PC-3 (cell line): ENCODE data around the gene WDR38. TPM values are rescaled to one million over a fixed set of nuclear protein-coding genes. Genes with fewer than 3 reads are reported as not detected.

Experiments
- ATAC-seq: fragments of 200-7000 bp; cut with Tn5 transposase; 2 replicates; pipeline ENCODE4 v1.9.1; 2020; ENCODE audit warnings: mild to moderate bottlenecking, moderate library complexity
- BruUV-seq: library from RNA; stranded (reverse); fragments of 400-500 nt; replicated peaks from 2 replicates; lab custom pipeline; 2021; lab: Mats Ljungman, UMichigan
- CTCF ChIA-PET: fragments of 300-600 bp; sonication (Branson Sonifier 250); formaldehyde crosslinking; loops from one replicate; lab custom pipeline; 2022; ENCODE audit warnings: antibody characterized with exemption; lab: Charles Lee
- POLR2A ChIA-PET: fragments of 300-600 bp; sonication (Branson Sonifier 250); formaldehyde crosslinking; loops from one replicate; lab custom pipeline; 2022; ENCODE audit warnings: antibody characterized with exemption; ENCODE audit not compliant: unreplicated experiment; lab: Charles Lee
- DNase-seq: peaks from one replicate; pipeline ENCODE4 v3.0.0-alpha.2; 2015
- H2AFZ ChIP-seq: fragments of 300-600 bp; sonication (generic); 2 replicates; pipeline ENCODE4 v1.6.0; 2016; ENCODE audit warnings: antibody characterized with exemption, low read length
- H3F3A ChIP-seq: fragments of 300-600 bp; sonication (generic); one replicate; pipeline ENCODE4 v1.6.0; 2017; ENCODE audit warnings: antibody characterized with exemption, low read length, control low read depth, mild to moderate bottlenecking; ENCODE audit not compliant: unreplicated experiment
- H3K27ac ChIP-seq: fragments of 300-600 bp; sonication (generic); 2 replicates; pipeline ENCODE4 v1.5.1; 2016; ENCODE audit warnings: mild to moderate bottlenecking, low read length
- H3K27me3 ChIP-seq: fragments of 300-600 bp; sonication (generic); 2 replicates; pipeline ENCODE4 v1.6.1; 2016; ENCODE audit warnings: low read length, mixed read lengths
- H3K36me3 ChIP-seq: fragments of 300-600 bp; sonication (generic); 2 replicates; pipeline ENCODE4 v1.6.1; 2016; ENCODE audit warnings: low read depth, mixed run types, low read length, mixed read lengths
- H3K4me1 ChIP-seq: fragments of 300-600 bp; sonication (generic); 2 replicates; pipeline ENCODE4 v1.5.1; 2016; ENCODE audit warnings: low read length; ENCODE audit not compliant: insufficient read depth
- H3K4me2 ChIP-seq: fragments of 300-600 bp; sonication (generic); 2 replicates; pipeline ENCODE4 v1.6.0; 2016; ENCODE audit warnings: low read length
- H3K4me3 ChIP-seq: fragments of 300-600 bp; sonication (generic); 2 replicates; pipeline ENCODE4 v1.5.1; 2016; ENCODE audit warnings: mild to moderate bottlenecking, low read length, mixed read lengths
- H3K79me2 ChIP-seq: fragments of 300-600 bp; sonication (generic); 2 replicates; pipeline ENCODE4 v1.6.1; 2017; ENCODE audit warnings: low read length, mixed read lengths
- H3K9ac ChIP-seq: fragments of 300-600 bp; sonication (generic); 2 replicates; pipeline ENCODE4 v1.6.0; 2016; ENCODE audit warnings: mild to moderate bottlenecking, low read length
- H3K9me2 ChIP-seq: fragments of 300-600 bp; sonication (generic); replicated peaks from 2 replicates; pipeline ENCODE4 v1.6.1; 2016; ENCODE audit warnings: mixed run types, low read length, mixed read lengths
- H3K9me3 ChIP-seq: fragments of 300-600 bp; sonication (generic); 2 replicates; pipeline ENCODE4 v1.6.1; 2016; ENCODE audit warnings: low read length, mixed read lengths
- H4K20me1 ChIP-seq: fragments of 300-600 bp; sonication (generic); 2 replicates; pipeline ENCODE4 v1.6.1; 2016; ENCODE audit warnings: low read length, mixed read lengths
- EZH2 ChIP-seq: fragments of 300-600 bp; sonication (generic); IDR thresholded peaks from one replicate; pipeline ENCODE4 v1.6.1; 2017; ENCODE audit warnings: antibody characterized with exemption, mild to moderate bottlenecking, low read length; ENCODE audit not compliant: unreplicated experiment
- EZH2phosphoT487 ChIP-seq: fragments of 300-600 bp; sonication (generic); IDR thresholded peaks from 2 replicates; pipeline ENCODE4 v1.6.1; 2018; ENCODE audit warnings: mild to moderate bottlenecking, antibody characterized with exemption, low read length, borderline replicate concordance
- intact Hi-C: fragments of 100-400 bp; cut with micrococcal nuclease; formaldehyde crosslinking; loops from 2 replicates; pipeline ENCODE4 v1.9.0; 2023
- total RNA-seq: library from RNA; depleted of rRNA; stranded (reverse); fragments of >200 nt; gene quantifications from 2 replicates; pipeline ENCODE4 v1.2.3, GENCODE V29; 2014
- TF ChIP-seq, protein P1 (sequence below): fragments of 300-600 bp; sonication (generic); conservative IDR thresholded peaks from 2 replicates; pipeline ENCODE4 v1.5.1; 2017; ENCODE audit warnings: antibody characterized with exemption, low read depth, mild to moderate bottlenecking, low read length

WDR38 gene
- total RNA-seq, 1 experiment from 2014 or later = not detected

- Histone ChIP-seq H3K9me3 (no peaks in the 10 kb centered on the region), H3F3A (no peaks in the 10 kb centered on the region), H3K9me2 (no peaks in the 10 kb centered on the region), H3K9ac (no peak overlapping the region), H3K27ac (no peak overlapping the region), H3K27me3 (no peaks in the 10 kb centered on the region), H4K20me1 (no peaks in the 10 kb centered on the region), H3K79me2 (no peaks in the 10 kb centered on the region), H3K4me1 (peaks cover 14% of the 10 kb centered on the region), H2AFZ (no peak overlapping the region), H3K4me2 (no peak overlapping the region), H3K4me3 (no peak overlapping the region), H3K36me3 (no peaks in the 10 kb centered on the region)
- ATAC-seq (no peak), DNase-seq (no peak)
- ChIA-PET CTCF (no interaction called here), POLR2A (interaction anchor here (0.7 kb wide), 1 partner anchor 19 kb away, joined by 4 read pairs; no protein-coding TSS in a partner anchor)
- BruUV-seq = no TSS peak
- TF ChIP-seq EZH2phosphoT487 (no peak), EZH2 (no peak)
- TF ChIP-seq, protein P1, sequence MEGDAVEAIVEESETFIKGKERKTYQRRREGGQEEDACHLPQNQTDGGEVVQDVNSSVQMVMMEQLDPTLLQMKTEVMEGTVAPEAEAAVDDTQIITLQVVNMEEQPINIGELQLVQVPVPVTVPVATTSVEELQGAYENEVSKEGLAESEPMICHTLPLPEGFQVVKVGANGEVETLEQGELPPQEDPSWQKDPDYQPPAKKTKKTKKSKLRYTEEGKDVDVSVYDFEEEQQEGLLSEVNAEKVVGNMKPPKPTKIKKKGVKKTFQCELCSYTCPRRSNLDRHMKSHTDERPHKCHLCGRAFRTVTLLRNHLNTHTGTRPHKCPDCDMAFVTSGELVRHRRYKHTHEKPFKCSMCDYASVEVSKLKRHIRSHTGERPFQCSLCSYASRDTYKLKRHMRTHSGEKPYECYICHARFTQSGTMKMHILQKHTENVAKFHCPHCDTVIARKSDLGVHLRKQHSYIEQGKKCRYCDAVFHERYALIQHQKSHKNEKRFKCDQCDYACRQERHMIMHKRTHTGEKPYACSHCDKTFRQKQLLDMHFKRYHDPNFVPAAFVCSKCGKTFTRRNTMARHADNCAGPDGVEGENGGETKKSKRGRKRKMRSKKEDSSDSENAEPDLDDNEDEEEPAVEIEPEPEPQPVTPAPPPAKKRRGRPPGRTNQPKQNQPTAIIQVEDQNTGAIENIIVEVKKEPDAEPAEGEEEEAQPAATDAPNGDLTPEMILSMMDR = no peak
- intact Hi-C loops = no loop called here
Observed at GRCh38 chr9:124829334-124829669, 24.0 kb upstream of the WDR38 start.

GRCh38 chr9:124830593-124830992 lies 22.7 kb upstream of the WDR38 start:
- Histone ChIP-seq H2AFZ (no peak overlapping the region), H3K4me3 (no peak overlapping the region), H3K27ac (no peak overlapping the region), H3F3A (no peaks in the 10 kb centered on the region), H3K9me3 (no peaks in the 10 kb centered on the region), H3K79me2 (no peaks in the 10 kb centered on the region), H3K36me3 (no peaks in the 10 kb centered on the region), H4K20me1 (no peaks in the 10 kb centered on the region), H3K27me3 (no peaks in the 10 kb centered on the region), H3K9me2 (no peaks in the 10 kb centered on the region), H3K9ac (no peak overlapping the region), H3K4me1 (peaks cover 27% of the 10 kb centered on the region), H3K4me2 (no peak overlapping the region)
- POLR2A ChIA-PET = no interaction called here
- TF ChIP-seq, protein P1 = no peak
- TF ChIP-seq EZH2phosphoT487 = no peak
- no peak for TF ChIP-seq EZH2
- intact Hi-C loops = no loop called here
- DNase-seq (no peak), ATAC-seq (no peak)
- CTCF ChIA-PET = no interaction called here
- no TSS peak for BruUV-seq

DNA sequence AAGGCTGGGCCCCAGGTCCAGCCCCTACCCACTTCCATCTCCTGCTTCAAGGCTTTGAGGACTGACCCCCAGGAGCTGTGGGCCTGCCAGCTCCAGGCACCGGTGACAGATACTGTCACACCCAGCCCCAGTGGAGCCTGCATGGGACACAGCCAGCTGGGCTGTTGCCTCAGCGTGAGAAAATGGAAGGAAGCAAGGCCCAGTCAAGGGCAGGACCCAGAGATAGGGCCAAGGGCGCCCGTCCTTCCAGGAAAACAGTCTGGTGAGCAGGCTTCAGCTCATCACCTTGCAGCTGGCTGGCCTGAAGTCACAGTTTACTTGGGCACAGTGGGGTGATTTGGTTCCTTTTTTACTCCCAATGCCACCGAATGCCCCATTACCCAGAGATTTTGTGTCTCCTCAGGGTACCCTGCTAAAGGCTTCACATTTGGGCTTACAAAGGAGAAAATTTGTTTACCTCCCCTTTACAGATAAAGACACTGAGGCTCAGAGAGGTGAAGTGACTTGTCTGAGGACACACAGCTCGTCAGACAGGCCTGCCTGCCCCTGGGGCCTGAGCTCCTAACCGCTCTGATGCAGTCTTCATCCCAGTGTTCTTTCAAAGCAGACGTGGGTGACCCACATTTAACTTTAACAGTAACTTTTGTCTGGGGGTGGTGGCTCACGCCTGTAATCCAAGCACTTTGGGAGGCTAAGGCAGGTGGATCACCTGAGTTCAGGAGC lies 21.5 kb upstream of the WDR38 start:
- H3K4me2 ChIP-seq = no peak overlapping the region
- intact Hi-C loops = no loop called here
- ChIA-PET CTCF (no interaction called here), POLR2A (no interaction called here)
- no peak overlapping the region for H3K9ac ChIP-seq
- BruUV-seq = no TSS peak
- ATAC-seq (no peak), DNase-seq (no peak)
- H4K20me1 ChIP-seq = no peaks in the 10 kb centered on the region
- H3K79me2 ChIP-seq = no peaks in the 10 kb centered on the region
- H3K27ac ChIP-seq = no peak overlapping the region
- H3K9me3 ChIP-seq = no peaks in the 10 kb centered on the region
- H3K27me3 ChIP-seq = no peaks in the 10 kb centered on the region
- TF ChIP-seq EZH2 (no peak), EZH2phosphoT487 (no peak)
- TF ChIP-seq, protein P1 = no peak
- no peak overlapping the region for H2AFZ ChIP-seq
- H3K4me3 ChIP-seq = no peak overlapping the region
- H3K4me1 ChIP-seq = peaks cover 27% of the 10 kb centered on the region
- H3K36me3 ChIP-seq = no peaks in the 10 kb centered on the region
- H3K9me2 ChIP-seq = no peaks in the 10 kb centered on the region
- H3F3A ChIP-seq = no peaks in the 10 kb centered on the region
